SK-N-MC (cell line): ENCODE data around the gene CEMP1.
"Not testable (repeated sequence)": the region's sequence is repeated elsewhere in the genome, so short reads cannot be mapped to it uniquely, and the experiment has no call there.

Experiments
- EZH2 ChIP-seq: fragments of 200-600 bp; sonication (generic); IDR thresholded peaks from one replicate; pipeline ENCODE4 v1.6.1; 2017; ENCODE audit warnings: antibody characterized with exemption
- FOXP2 ChIP-seq: optimal IDR thresholded peaks from 2 replicates; pipeline ENCODE3; 2011; ENCODE audit warnings: mild to moderate bottlenecking, moderate library complexity; ENCODE audit not compliant: insufficient read depth; ENCODE audit errors: extremely low read length, control extremely low read depth
- POLR2AphosphoS5 ChIP-seq: IDR thresholded peaks from 2 replicates; pipeline ENCODE4 v1.6.1; 2012; ENCODE audit warnings: mild to moderate bottlenecking, low read depth, low read length, borderline replicate concordance

DNA sequence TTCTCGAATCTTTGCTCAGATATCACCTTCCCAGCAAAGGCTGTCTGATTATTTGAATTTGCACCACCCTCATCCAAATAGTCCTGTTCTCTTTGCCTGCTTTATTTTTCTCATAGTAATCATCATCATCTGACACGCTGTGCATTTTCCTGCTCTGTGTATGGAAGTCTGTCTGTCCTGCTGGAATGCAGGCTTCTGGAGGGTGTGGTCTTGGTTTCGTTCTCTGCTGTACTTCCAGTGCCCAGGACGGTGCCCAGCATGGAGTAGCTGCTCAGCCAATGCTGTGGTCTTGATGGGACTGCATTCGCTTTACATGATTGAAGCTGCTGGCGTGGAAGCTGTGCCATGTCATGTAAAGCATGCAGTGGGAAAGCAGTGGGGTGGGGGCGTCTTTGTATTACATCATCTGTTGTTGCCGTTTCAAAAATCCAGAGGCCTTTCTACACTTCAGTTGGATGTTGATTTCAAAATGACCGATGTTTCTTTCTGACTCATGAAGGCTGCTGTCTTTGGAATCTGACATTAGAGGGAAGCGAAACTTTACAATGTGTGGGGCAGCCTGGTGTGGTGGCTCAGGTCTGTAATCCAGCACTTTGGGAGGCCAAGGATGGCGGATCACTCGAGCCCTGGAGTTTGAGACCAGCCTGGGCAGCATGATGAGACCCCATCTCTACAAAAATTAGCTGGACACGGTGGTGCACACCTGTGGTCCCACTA lies 23.7 kb upstream of the CEMP1 start:
- not testable (repeated sequence) for TF ChIP-seq FOXP2, EZH2, POLR2AphosphoS5
